ENCODE data around the gene PUS7L. TPM values are rescaled to one million over a fixed set of nuclear protein-coding genes. Genes with fewer than 3 reads are reported as not detected.

PUS7L gene
- total and polyA plus RNA-seq, 2 of the 13 experiments (the other 11 are each of a cell fraction or from before 2014, with no cell fraction given), result 6.5 to 37.6 TPM

- no peak for TF ChIP-seq PRDM4 (CRISPR knock-in tag; IDR thresholded peaks at IDR 0.05; ENCODE audit: borderline replicate concordance)
- no peak for TF ChIP-seq MED1 (CRISPR knock-in tag; IDR thresholded peaks at IDR 0.05)
- TF ChIP-seq ZNF891 (CRISPR knock-in tag; IDR thresholded peaks at IDR 0.05), result 0 out of 2 replicates have a peak, but pooled peaks have one; percentile 77
- no peak for TF ChIP-seq TSC22D2 (CRISPR knock-in tag; IDR thresholded peaks at IDR 0.05; ENCODE audit: borderline replicate concordance)
- peak; percentile 79 for TF ChIP-seq ELF1 (CRISPR knock-in tag; IDR thresholded peaks at IDR 0.05)
- TF ChIP-seq ZNF607 (CRISPR knock-in tag; IDR thresholded peaks at IDR 0.05; ENCODE audit: borderline replicate concordance), result no peak
- TF ChIP-seq ZBTB37 (CRISPR knock-in tag; IDR thresholded peaks at IDR 0.05), result no peak
- TF ChIP-seq MXD3 (CRISPR knock-in tag; IDR thresholded peaks at IDR 0.05), result no peak
- no peak for TF ChIP-seq SKIL (CRISPR knock-in tag; IDR thresholded peaks at IDR 0.05; ENCODE audit: borderline replicate concordance)
- TF ChIP-seq ZBTB42 (CRISPR knock-in tag; IDR thresholded peaks at IDR 0.05), result no peak
- TF ChIP-seq ZNF431 (CRISPR knock-in tag; IDR thresholded peaks at IDR 0.05; ENCODE audit: borderline replicate concordance, low read depth), result no peak
- TF ChIP-seq SRSF1 (optimal IDR thresholded peaks at IDR 0.05; ENCODE audit: low read depth, low read length), result peak; percentile 49
- TF ChIP-seq TBP (CRISPR knock-in tag; IDR thresholded peaks at IDR 0.05), result no peak
- peak; percentile 11; the same call in 1 of the 2 replicates for TF ChIP-seq KMT2B (CRISPR knock-in tag; IDR thresholded peaks at IDR 0.05)
- no peak for TF ChIP-seq KAT2B (IDR thresholded peaks at IDR 0.05; ENCODE audit: borderline replicate concordance, low read depth, low read length)
- peak; percentile 67 for TF ChIP-seq TFDP2 (CRISPR knock-in tag; IDR thresholded peaks at IDR 0.05)
- TF ChIP-seq ZNF546 (CRISPR knock-in tag; conservative IDR thresholded peaks at IDR 0.05), result no peak
- TF ChIP-seq NR2F6 (IDR thresholded peaks at IDR 0.05), result no peak
- no peak for TF ChIP-seq NR2F6 (CRISPR knock-in tag; IDR thresholded peaks at IDR 0.05)
Observed at GRCh38 chr12:43758728-43759563, at the start of gene PUS7L, which contains the start of gene IRAK4 (continued).

Data from HepG2 (cell line).